SU-DHL-6 (cell line): Measurements from ENCODE around the gene MAP3K7.

Source experiments
- H2AFZ ChIP-seq: fragments of 200-600 bp; sonication (generic); 2 replicates; pipeline ENCODE4 v1.6.1; 2014; ENCODE audit warnings: low read depth, mild to moderate bottlenecking, moderate library complexity, mixed read lengths, antibody characterized with exemption, low read length; ENCODE audit not compliant: severe bottlenecking
- H3F3A ChIP-seq: fragments of 200-600 bp; shearing (Covaris generic); 2 replicates; pipeline ENCODE4 v1.6.0; 2016; ENCODE audit warnings: antibody characterized with exemption, mild to moderate bottlenecking; ENCODE audit not compliant: insufficient read depth
- H3K27ac ChIP-seq: fragments of 200-600 bp; sonication (generic); 2 replicates; pipeline ENCODE4 v1.5.1; 2016; ENCODE audit warnings: low read depth, mild to moderate bottlenecking, low read length, moderate library complexity, mixed read lengths
- H3K27me3 ChIP-seq: fragments of 200-600 bp; sonication (generic), shearing (Covaris generic); 2 replicates; pipeline ENCODE4 v1.6.0; 2014; ENCODE audit warnings: mild to moderate bottlenecking, low read length
- H3K36me3 ChIP-seq: fragments of 200-600 bp; sonication (generic); 2 replicates; pipeline ENCODE4 v1.6.1; 2014; ENCODE audit warnings: mild to moderate bottlenecking, low read length, mixed read lengths
- H3K4me2 ChIP-seq: fragments of 300-600, 200-600 bp; shearing (Covaris generic), sonication (generic); 2 replicates; pipeline ENCODE4 v1.6.0; 2014; ENCODE audit warnings: low read length, low read depth, mild to moderate bottlenecking; ENCODE audit not compliant: poor library complexity, severe bottlenecking
- H3K4me3 ChIP-seq: fragments of 200-600 bp; sonication (generic); 2 replicates; pipeline ENCODE4 v1.5.1; 2014; ENCODE audit warnings: antibody characterized with exemption, low read length, mild to moderate bottlenecking, mixed read lengths; ENCODE audit not compliant: insufficient read depth, poor library complexity, severe bottlenecking
- H3K79me2 ChIP-seq: fragments of 200-600 bp; sonication (generic); 2 replicates; pipeline ENCODE4 v1.6.1; 2014; ENCODE audit warnings: mild to moderate bottlenecking, low read length, moderate library complexity; ENCODE audit not compliant: insufficient read depth
- H3K9ac ChIP-seq: fragments of 200-600 bp; sonication (generic); 2 replicates; pipeline ENCODE4 v1.7.0; 2014; ENCODE audit warnings: mild to moderate bottlenecking, low read length
- H3K9me2 ChIP-seq: fragments of 200-600 bp; sonication (generic); replicated peaks from 2 replicates; pipeline ENCODE4 v1.6.1; 2014; ENCODE audit warnings: low read length; ENCODE audit not compliant: insufficient read depth
- H3K9me3 ChIP-seq: fragments of 200-600 bp; sonication (generic); 2 replicates; pipeline ENCODE4 v1.6.1; 2014; ENCODE audit warnings: low read length, mixed read lengths; ENCODE audit not compliant: insufficient read depth
- H4K20me1 ChIP-seq: fragments of 200-600 bp; sonication (generic); 2 replicates; pipeline ENCODE4 v1.6.1; 2014; ENCODE audit warnings: low read depth, mild to moderate bottlenecking, antibody characterized with exemption, low read length, moderate library complexity, mixed read lengths
- EZH2phosphoT487 ChIP-seq: fragments of 200-600 bp; sonication (generic), shearing (Covaris generic); conservative IDR thresholded peaks from 2 replicates; pipeline ENCODE4 v1.6.1; 2018; ENCODE audit warnings: mild to moderate bottlenecking, antibody characterized with exemption, low read length, moderate library complexity, mixed read lengths
- TF ChIP-seq, protein P1 (sequence below): fragments of 200-600 bp; sonication (generic); IDR thresholded peaks from one replicate; pipeline ENCODE4 v1.5.1; 2017; ENCODE audit warnings: antibody characterized with exemption, mild to moderate bottlenecking, low read length, moderate library complexity; ENCODE audit not compliant: insufficient read depth, poor library complexity, severe bottlenecking

The MAP3K7 gene

GRCh38 chr6:90557006-90557405 lies 29.9 kb downstream of the MAP3K7 start:
- Histone ChIP-seq H3K36me3 (peaks cover 31% of the 10 kb centered on the region), H3K9ac (no peak overlapping the region)
- TF ChIP-seq, protein P1, sequence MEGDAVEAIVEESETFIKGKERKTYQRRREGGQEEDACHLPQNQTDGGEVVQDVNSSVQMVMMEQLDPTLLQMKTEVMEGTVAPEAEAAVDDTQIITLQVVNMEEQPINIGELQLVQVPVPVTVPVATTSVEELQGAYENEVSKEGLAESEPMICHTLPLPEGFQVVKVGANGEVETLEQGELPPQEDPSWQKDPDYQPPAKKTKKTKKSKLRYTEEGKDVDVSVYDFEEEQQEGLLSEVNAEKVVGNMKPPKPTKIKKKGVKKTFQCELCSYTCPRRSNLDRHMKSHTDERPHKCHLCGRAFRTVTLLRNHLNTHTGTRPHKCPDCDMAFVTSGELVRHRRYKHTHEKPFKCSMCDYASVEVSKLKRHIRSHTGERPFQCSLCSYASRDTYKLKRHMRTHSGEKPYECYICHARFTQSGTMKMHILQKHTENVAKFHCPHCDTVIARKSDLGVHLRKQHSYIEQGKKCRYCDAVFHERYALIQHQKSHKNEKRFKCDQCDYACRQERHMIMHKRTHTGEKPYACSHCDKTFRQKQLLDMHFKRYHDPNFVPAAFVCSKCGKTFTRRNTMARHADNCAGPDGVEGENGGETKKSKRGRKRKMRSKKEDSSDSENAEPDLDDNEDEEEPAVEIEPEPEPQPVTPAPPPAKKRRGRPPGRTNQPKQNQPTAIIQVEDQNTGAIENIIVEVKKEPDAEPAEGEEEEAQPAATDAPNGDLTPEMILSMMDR = no peak
- TF ChIP-seq EZH2phosphoT487 = no peak

DNA sequence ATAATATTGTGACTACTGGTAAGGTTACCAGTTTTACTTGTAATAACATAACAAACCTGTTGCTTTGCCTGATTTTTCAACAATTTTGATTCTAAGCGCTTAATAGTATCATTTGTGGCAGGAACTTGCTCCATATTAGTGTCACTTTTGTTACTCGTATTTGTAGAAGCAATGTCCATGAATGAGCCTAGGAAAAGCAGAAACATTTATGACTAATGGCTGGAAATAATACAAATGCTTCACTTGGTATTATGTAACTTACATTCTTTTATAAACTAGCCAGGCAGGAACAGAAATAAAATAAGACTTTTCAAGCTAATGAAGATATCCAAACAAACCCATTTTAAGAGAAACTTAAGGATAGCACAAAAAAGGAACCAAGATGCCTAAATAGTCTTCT lies 38.9 kb downstream of the MAP3K7 start:
- TF ChIP-seq, protein P1 = no peak
- no peak for TF ChIP-seq EZH2phosphoT487

More at GRCh38 chr6:90557006-90557405, 29.9 kb downstream of the MAP3K7 start:
- no peaks in the 10 kb centered on the region; the same call in 1 of the 2 replicates for H3F3A ChIP-seq
- H3K27ac ChIP-seq = no peak overlapping the region
- no peaks in the 10 kb centered on the region for H4K20me1 ChIP-seq
- H3K4me3 ChIP-seq = no peak overlapping the region
- H3K4me2 ChIP-seq = no peak overlapping the region
- H2AFZ ChIP-seq = no peak overlapping the region
- no peaks in the 10 kb centered on the region for H3K27me3 ChIP-seq
- no peaks in the 10 kb centered on the region for H3K9me3 ChIP-seq
- H3K79me2 ChIP-seq = no peaks in the 10 kb centered on the region; the same call in 1 of the 2 replicates
- no peaks in the 10 kb centered on the region for H3K9me2 ChIP-seq

DNA sequence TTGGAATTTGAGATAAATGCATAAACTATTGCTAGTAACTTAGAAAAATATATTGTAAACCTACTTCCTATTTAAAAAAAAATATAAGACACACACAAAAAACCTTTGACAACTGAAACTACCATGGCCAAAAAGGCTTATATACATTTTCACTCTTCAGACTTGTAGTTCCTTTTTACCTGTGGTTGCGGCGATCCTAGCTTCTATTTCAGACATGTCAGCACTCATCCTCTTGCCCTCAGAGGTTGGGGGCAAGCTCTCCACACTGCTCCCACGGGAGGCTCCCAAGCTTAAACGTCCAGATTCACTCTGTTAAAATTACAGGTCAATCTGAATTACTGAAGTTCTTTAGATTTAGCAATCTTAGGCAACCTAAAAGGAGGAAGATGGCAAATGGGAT lies 39.8 kb downstream of the MAP3K7 start:
- Histone ChIP-seq H3K36me3 (peaks cover 48% of the 10 kb centered on the region), H3K4me3 (no peak overlapping the region), H2AFZ (no peak overlapping the region), H3K9me3 (no peaks in the 10 kb centered on the region), H3K27ac (no peak overlapping the region), H3K9ac (no peak overlapping the region), H3F3A (no peaks in the 10 kb centered on the region; the same call in 1 of the 2 replicates), H3K27me3 (no peaks in the 10 kb centered on the region), H4K20me1 (no peaks in the 10 kb centered on the region), H3K79me2 (no peaks in the 10 kb centered on the region), H3K9me2 (no peaks in the 10 kb centered on the region), H3K4me2 (no peak overlapping the region)
- TF ChIP-seq EZH2phosphoT487 = no peak
- TF ChIP-seq, protein P1 = no peak

More for the DNA sequence above, 38.9 kb downstream of the MAP3K7 start:
- no peaks in the 10 kb centered on the region for H4K20me1 ChIP-seq
- H3K9ac ChIP-seq = no peak overlapping the region
- H3K9me2 ChIP-seq = no peaks in the 10 kb centered on the region
- no peak overlapping the region for H3K4me3 ChIP-seq
- peaks cover 52% of the 10 kb centered on the region for H3K36me3 ChIP-seq
- no peaks in the 10 kb centered on the region; the same call in 1 of the 2 replicates for H3F3A ChIP-seq
- no peak overlapping the region for H2AFZ ChIP-seq
- H3K9me3 ChIP-seq = no peaks in the 10 kb centered on the region
- H3K27me3 ChIP-seq = no peaks in the 10 kb centered on the region
- H3K79me2 ChIP-seq = no peaks in the 10 kb centered on the region
- H3K27ac ChIP-seq = no peak overlapping the region
- H3K4me2 ChIP-seq = no peak overlapping the region

- no peaks in the 10 kb centered on the region for H3K79me2 ChIP-seq
- no peaks in the 10 kb centered on the region for H3K27me3 ChIP-seq
- TF ChIP-seq EZH2phosphoT487 = no peak
- TF ChIP-seq, protein P1 = no peak
- H3K4me2 ChIP-seq = no peak overlapping the region
- no peaks in the 10 kb centered on the region; the same call in 1 of the 2 replicates for H3F3A ChIP-seq
- no peaks in the 10 kb centered on the region for H3K9me2 ChIP-seq
- no peaks in the 10 kb centered on the region for H4K20me1 ChIP-seq
- peaks cover 41% of the 10 kb centered on the region for H3K36me3 ChIP-seq
- H3K4me3 ChIP-seq = no peak overlapping the region
- no peak overlapping the region for H2AFZ ChIP-seq
- H3K9ac ChIP-seq = no peak overlapping the region
- no peak overlapping the region for H3K27ac ChIP-seq
- H3K9me3 ChIP-seq = no peaks in the 10 kb centered on the region
Measured at GRCh38 chr6:90545448-90545847, 41.4 kb downstream of the MAP3K7 start.
